Endometrial microvascular endothelial cells (primary cell): ENCODE measurements around the gene VTI1B. TPM values are rescaled to one million over a fixed set of nuclear protein-coding genes. Genes with fewer than 3 reads are reported as not detected.
"Not testable (repeated sequence)": the region's sequence is repeated elsewhere in the genome, so short reads cannot be mapped to it uniquely, and the experiment has no call there.

Experiments
- in situ Hi-C: cut with HindIII; loops from 2 replicates; pipeline ENCODE4 v1.10.0; 2017; ENCODE audit warnings: low sequenced_read_pairs, low pct_unique_long_range_greater_than_20kb; ENCODE audit errors: inconsistent ontology term
- total RNA-seq: library from RNA; depleted of rRNA; stranded (reverse); fragments of >200 nt; gene quantifications from one replicate; pipeline ENCODE4 v1.2.3, GENCODE V29; 2015; ENCODE audit errors: inconsistent ontology term

The VTI1B gene
- total RNA-seq, 1 donor from 2014 or later, result 39.6 TPM

GRCh38 chr14:67641480-67641879 lies 33.0 kb downstream of the VTI1B start:
- in situ Hi-C loops, result no loop called here

- in situ Hi-C loops, result no loop called here
These were observed 35.8 kb downstream of the VTI1B start for GRCh38 chr14:67638642-67639041.

GRCh38 chr14:67636361-67636919 lies 38.0 kb downstream of the VTI1B start:
- in situ Hi-C loops, result no loop called here

GRCh38 chr14:67633451-67634147 lies 40.8 kb downstream of the VTI1B start:
- in situ Hi-C loops, result no loop called here

GRCh38 chr14:67630938-67631337 lies 43.5 kb downstream of the VTI1B start:
- in situ Hi-C loops, result no loop called here

- in situ Hi-C loops, result no loop called here
These were observed 44.2 kb downstream of the VTI1B start for GRCh38 chr14:67630186-67630585.

- in situ Hi-C loops, result no loop called here
These were observed 46.9 kb downstream of the VTI1B start for GRCh38 chr14:67627519-67627918.

GRCh38 chr14:67626131-67626530 lies 48.3 kb downstream of the VTI1B start:
- in situ Hi-C loops, result not testable (repeated sequence)

GRCh38 chr14:67623114-67623513 lies 51.3 kb downstream of the VTI1B start:
- in situ Hi-C loops, result no loop called here

- in situ Hi-C loops, result no loop called here
These were observed 51.8 kb downstream of the VTI1B start for GRCh38 chr14:67622675-67623074.

- in situ Hi-C loops, result no loop called here
These were observed 54.1 kb downstream of the VTI1B start for GRCh38 chr14:67620217-67620785.

GRCh38 chr14:67619446-67620216 lies 54.8 kb downstream of the VTI1B start, which contains the start of gene ARG2:
Gene ARG2 (plus strand): TSS chr14:67619920. CDS start chr14:67619978, 58 bp downstream.
- in situ Hi-C loops, result no loop called here

- in situ Hi-C loops, result no loop called here
These were observed 55.8 kb downstream of the VTI1B start for GRCh38 chr14:67618617-67619063.

GRCh38 chr14:67610491-67610890 lies 63.9 kb downstream of the VTI1B start:
- in situ Hi-C loops, result no loop called here

- in situ Hi-C loops, result no loop called here
These were observed 64.7 kb downstream of the VTI1B start for GRCh38 chr14:67609642-67610310.

GRCh38 chr14:67607646-67608045 lies 66.8 kb downstream of the VTI1B start:
- in situ Hi-C loops, result no loop called here

GRCh38 chr14:67602995-67603545 lies 71.4 kb downstream of the VTI1B start:
- in situ Hi-C loops, result no loop called here

GRCh38 chr14:67602076-67602475 lies 72.4 kb downstream of the VTI1B start:
- in situ Hi-C loops, result no loop called here

GRCh38 chr14:67600562-67600974 lies 73.9 kb downstream of the VTI1B start:
- in situ Hi-C loops, result not testable (repeated sequence)
